ENCODE results near the gene GPC5. TPM values are rescaled to one million over a fixed set of nuclear protein-coding genes. Genes with fewer than 3 reads are reported as not detected.

Gene GPC5
- total RNA-seq, 4 donors from 2014 or later = 0.47 TPM; not detected in 3

DNA sequence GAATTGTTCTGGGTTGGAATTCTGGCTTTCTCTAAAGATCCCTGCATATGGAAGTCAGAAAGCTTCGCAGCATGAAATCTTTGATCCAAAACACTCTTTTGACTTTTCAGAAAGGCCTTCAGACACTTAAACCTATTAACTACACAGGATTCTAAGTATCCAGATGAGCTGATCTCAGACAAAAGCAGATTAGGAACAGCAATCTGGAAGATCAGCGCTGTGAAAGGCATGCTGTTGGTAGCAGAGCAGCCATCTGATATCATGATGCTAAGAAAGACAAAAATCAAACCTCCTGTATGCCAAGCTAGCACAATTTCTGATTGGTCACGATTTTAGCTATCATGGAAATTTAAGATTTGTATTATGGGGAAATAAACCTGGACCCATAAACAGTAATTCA lies 589.9 kb downstream of the GPC5 start:
- no peaks in the 10 kb centered on the region for H3K27me3 ChIP-seq
- H3K27ac ChIP-seq = no peak overlapping the region
- ATAC-seq = no peak

DNA sequence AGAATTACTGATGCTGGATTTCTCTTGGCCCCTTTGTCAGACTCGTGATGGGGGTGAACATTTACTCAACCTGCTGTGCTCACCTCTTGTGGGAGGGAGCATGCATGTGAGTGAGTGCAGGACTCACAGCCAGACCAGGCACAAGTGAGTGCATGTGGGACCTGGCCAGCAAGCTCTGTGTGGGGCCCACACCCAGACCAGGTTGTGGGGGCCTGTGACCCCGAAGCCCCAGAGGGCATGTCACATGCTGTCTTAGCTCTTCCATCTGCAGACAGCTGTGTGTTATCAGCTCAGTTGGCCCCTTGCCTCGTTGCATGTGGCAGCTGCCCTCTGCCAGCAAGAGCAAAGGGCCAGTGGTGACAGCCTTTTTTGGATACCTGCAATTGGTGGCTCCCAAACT lies 614.4 kb downstream of the GPC5 start:
- Histone ChIP-seq H3K4me1 (no peaks in the 10 kb centered on the region), H3K9me3 (peaks cover 0 to 6% (median 0%) of the 10 kb centered on the region in 3 donors), H3K4me3 (no peak overlapping the region), H3K27me3 (no peaks in the 10 kb centered on the region), H3K36me3 (no peaks in the 10 kb centered on the region), H3K27ac (no peak overlapping the region)
- 40 to 100% methylated on average over 1 to 2 of the region's 3 CpGs for WGBS, 2 donors (ENCODE audit: low coverage in 1 of 2)
- no peak for ATAC-seq
- TF ChIP-seq POLR2A (IDR thresholded peaks at IDR 0.05) (no peak), POLR2AphosphoS5 (IDR thresholded peaks at IDR 0.05) (no peak), EP300 (IDR thresholded peaks at IDR 0.05) (no peak)
- TF ChIP-seq, protein P1, sequence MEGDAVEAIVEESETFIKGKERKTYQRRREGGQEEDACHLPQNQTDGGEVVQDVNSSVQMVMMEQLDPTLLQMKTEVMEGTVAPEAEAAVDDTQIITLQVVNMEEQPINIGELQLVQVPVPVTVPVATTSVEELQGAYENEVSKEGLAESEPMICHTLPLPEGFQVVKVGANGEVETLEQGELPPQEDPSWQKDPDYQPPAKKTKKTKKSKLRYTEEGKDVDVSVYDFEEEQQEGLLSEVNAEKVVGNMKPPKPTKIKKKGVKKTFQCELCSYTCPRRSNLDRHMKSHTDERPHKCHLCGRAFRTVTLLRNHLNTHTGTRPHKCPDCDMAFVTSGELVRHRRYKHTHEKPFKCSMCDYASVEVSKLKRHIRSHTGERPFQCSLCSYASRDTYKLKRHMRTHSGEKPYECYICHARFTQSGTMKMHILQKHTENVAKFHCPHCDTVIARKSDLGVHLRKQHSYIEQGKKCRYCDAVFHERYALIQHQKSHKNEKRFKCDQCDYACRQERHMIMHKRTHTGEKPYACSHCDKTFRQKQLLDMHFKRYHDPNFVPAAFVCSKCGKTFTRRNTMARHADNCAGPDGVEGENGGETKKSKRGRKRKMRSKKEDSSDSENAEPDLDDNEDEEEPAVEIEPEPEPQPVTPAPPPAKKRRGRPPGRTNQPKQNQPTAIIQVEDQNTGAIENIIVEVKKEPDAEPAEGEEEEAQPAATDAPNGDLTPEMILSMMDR (IDR thresholded peaks at IDR 0.05) = no peak

More for the DNA sequence above, 589.9 kb downstream of the GPC5 start:
- H3K4me3 ChIP-seq = no peak overlapping the region
- WGBS, 2 donors (ENCODE audit: low coverage in 1 of 2) = 77 to 79% methylated on average over 3 of the region's 3 CpGs
- no peaks in the 10 kb centered on the region for H3K4me1 ChIP-seq
- H3K36me3 ChIP-seq = no peaks in the 10 kb centered on the region
- TF ChIP-seq, protein P1 (IDR thresholded peaks at IDR 0.05) = no peak
- no peaks in the 10 kb centered on the region for H3K9me3 ChIP-seq

DNA sequence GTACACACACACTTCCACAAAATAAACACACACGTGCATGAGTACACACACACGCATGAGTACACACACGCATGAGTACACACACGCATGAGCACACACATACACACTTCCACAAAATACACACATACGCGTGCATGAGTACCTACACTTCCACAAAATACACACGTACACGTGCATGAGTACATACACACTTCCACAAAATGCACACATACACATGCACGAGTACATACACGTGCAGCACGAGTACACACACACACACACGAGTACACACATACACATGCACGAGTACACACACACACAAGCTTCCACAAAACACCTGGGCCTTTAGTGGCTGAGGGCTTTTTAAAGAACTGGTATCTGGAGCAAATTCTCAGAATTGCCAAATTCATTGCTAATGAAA lies 619.3 kb downstream of the GPC5 start:
- WGBS, 2 donors (ENCODE audit: low coverage in 1 of 2) = 91 to 95% methylated on average over 8 to 13 of the region's 13 CpGs

DNA sequence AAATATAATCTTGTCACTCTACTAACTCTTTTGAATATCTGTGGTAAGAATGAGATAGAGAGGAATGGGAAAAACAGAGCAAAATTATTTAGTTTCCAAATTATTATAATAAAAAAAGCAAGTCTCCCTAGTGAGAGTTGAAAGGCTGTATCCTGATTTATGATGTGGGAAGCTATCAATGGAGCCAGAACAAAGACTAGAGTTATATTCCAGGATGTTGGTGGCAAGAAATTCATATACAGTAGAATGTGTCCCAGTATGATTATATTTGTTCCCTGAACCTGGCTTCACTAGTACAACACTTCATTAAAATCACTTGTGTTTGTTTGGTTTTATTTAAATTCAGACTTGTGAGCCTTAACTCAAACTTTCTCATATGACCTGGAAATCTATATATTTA lies 630.3 kb downstream of the GPC5 start:
- TF ChIP-seq POLR2AphosphoS5 (IDR thresholded peaks at IDR 0.05) = no peak
- TF ChIP-seq, protein P1 (IDR thresholded peaks at IDR 0.05) = no peak
- no peak for TF ChIP-seq POLR2A (IDR thresholded peaks at IDR 0.05)
- TF ChIP-seq EP300 (IDR thresholded peaks at IDR 0.05) = no peak
- Histone ChIP-seq H3K4me1 (no peaks in the 10 kb centered on the region), H3K27me3 (no peaks in the 10 kb centered on the region), H3K27ac (no peak overlapping the region), H3K9me3 (peaks cover 0 to 4% (median 0%) of the 10 kb centered on the region in 3 donors), H3K36me3 (no peaks in the 10 kb centered on the region), H3K4me3 (no peak overlapping the region)
- no peak for ATAC-seq

More for the DNA sequence above, 619.3 kb downstream of the GPC5 start:
- TF ChIP-seq EP300 (IDR thresholded peaks at IDR 0.05) (no peak), POLR2AphosphoS5 (IDR thresholded peaks at IDR 0.05) (no peak), POLR2A (IDR thresholded peaks at IDR 0.05) (no peak)
- TF ChIP-seq, protein P1 (IDR thresholded peaks at IDR 0.05) = no peak
- Histone ChIP-seq H3K4me1 (no peaks in the 10 kb centered on the region), H3K27ac (no peak overlapping the region), H3K4me3 (no peak overlapping the region), H3K36me3 (no peaks in the 10 kb centered on the region), H3K9me3 (peaks cover 0 to 6% (median 0%) of the 10 kb centered on the region in 3 donors), H3K27me3 (no peaks in the 10 kb centered on the region)
- no peak for ATAC-seq

DNA sequence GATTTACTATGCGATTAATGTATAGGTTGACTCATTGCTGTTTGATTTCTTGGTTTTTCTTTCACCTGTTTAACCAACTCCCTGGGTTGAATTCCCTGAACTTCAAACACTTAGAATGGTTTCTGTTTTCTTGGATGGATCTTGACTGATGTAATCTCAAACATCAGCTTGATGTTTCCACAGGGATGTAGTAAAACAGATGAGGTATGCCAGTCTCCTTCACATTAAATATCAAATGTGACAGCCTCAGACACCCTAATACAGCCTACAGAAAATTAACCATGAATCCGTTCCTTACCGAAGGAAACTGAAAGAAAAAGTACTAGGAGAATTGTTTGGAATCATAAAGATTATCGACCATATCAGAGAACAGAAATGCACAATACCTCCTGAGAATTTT lies 631.2 kb downstream of the GPC5 start:
- Histone ChIP-seq H3K27me3 (no peaks in the 10 kb centered on the region), H3K4me3 (no peak overlapping the region), H3K27ac (no peak overlapping the region), H3K36me3 (no peaks in the 10 kb centered on the region), H3K9me3 (peaks cover 0 to 4% (median 0%) of the 10 kb centered on the region in 3 donors), H3K4me1 (no peaks in the 10 kb centered on the region)
- no peak for TF ChIP-seq EP300 (IDR thresholded peaks at IDR 0.05)
- no peak for TF ChIP-seq POLR2AphosphoS5 (IDR thresholded peaks at IDR 0.05)
- no peak for TF ChIP-seq POLR2A (IDR thresholded peaks at IDR 0.05)
- TF ChIP-seq, protein P1 (IDR thresholded peaks at IDR 0.05) = no peak
- no peak for ATAC-seq
- 90 to 96% methylated on average over 4 of the region's 4 CpGs for WGBS, 2 donors (ENCODE audit: low coverage in 1 of 2)
